NCI-H748 (cell line): ENCODE results near the gene ULK3.
A peak's percentile ranks its signal among the peaks of the same experiment; 100 is the strongest.

Experiments used
- DNase-seq: peaks from one replicate; lab custom pipeline; 2025; ENCODE audit not compliant: unreplicated experiment; lab: John Stamatoyannopoulos, UW

Gene ULK3

DNA sequence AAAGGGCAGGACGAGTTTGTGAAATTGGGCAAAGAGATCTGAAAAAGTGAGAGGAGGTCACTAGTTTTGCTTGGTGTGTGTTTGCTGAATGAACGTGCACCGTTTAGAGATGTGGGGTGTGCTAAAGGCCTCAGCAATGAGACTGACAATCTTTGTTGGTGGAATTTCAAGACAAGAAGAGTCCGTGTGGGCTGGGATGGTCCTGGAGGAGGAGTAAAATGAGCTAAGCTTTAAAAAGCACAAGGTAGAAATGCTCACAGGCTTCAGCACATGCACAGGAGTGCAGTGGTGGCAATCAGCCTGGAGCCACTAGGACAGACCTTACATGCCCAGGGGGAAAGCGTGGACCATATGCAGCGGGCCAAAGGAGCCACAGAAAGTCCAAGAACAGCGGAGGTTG is 18.0 kb downstream of the ULK3 start:
- no peak for DNase-seq

DNA sequence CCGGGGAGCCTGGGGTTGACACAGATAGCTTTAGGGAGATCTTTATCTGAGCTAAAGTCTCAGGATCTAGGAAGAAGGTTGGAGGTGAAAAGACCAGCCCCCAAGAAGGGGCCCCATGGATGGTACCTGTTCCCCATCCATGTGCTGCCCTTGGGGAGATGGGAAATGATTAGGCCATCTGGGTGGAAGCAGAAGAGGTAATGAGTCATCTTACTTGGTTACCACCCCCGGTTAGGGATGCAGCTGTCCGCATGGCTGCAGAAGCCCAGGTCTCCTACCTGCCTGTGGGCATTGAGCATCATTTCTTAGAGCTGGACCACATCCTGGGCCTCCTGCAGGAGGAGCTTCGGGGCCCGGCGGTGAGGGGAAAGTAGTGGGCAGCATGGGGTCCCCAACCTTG is 19.6 kb downstream of the ULK3 start:
- DNase-seq = no peak

DNA sequence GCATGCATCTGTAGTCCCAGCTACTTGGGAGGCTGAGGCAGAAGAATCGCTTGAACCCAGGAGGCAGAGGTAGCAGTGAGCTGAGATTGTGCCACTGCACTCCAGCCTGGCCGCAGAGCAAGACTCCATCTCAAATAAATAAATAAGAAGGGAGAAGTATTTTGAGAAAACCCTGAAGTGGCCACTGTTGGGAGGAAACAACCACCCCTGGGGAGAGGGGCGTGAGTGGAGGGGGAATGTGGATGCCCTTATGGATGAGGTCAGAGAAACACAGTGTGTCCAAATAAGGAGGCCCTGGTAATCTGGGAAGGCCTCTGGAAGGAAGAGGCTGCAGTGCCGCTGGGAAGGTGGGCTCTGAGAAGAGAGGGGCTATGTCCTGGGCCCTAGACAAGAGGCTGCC is 20.7 kb downstream of the ULK3 start:
- DNase-seq = no peak

DNA sequence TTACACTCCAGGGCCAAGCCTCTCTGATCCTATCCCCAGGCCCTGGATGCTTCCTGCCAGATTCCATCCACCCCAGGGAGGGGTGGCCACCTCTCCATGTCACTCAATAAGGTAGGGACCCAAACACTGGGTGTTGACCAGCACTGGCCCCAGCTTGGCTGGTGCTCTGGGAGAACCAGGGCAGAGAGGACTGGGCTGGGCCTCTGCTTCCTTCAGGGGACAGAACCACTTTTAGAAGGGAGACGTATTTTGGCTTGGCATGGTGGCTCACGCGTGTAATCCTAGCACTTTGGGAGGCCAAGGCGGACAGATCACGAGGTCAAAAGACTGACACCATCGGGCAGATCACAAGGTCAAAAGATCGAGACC is 21.2 kb downstream of the ULK3 start:
- no peak for DNase-seq

DNA sequence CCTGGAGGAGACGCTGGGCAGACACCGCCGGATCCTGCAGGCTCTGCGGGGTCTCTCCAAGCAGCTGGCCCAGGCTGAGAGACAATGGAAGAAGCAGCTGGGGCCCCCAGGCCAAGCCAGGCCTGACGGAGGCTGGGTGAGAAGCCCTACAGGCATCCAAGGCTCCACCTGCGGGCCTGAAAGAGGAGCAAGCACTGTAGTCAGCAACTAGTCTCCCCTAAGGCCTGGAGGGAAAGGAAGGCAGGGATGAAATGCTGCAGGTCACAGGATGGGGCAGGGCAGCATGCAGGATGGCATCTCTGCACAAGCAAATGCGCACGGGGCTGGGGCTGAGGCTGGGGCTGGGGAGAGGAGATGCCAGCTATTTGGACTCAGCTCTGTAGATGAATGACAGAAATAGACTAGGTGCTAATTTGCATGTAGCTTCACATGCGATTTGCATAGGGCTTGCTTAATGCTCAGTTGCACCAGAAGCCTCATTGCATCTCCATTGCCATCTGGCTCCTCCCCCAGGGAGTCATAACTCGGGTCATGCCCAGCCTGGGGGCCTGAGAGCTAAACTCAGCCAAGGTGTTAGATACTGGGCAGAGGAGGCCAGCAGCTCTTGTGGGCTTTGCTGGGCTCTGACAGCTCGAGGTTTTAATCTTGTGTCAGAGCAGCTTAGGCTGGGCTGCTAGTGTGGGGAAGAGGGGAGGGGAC is 21.7 kb downstream of the ULK3 start:
- no peak for DNase-seq

DNA sequence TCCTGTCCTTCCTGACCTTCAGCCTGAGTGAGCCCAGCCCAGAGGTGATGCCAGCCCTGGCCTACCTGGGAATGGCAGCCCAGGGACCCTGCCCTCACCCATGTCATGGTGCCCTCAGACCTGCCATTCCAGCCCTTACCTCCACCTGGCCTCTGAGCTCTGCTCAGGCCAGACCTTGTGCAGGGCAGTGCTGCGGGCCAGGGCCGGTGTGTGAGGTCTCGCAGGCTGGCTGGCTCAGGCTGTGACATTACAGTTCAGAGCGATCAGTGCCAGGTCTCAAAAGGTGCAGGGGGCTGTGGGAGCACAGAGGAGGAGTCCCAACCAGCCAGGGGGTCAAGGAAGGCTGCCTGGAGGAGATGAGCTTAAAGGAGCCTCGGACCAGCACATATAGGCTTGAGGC is 22.9 kb downstream of the ULK3 start:
- no peak for DNase-seq

DNA sequence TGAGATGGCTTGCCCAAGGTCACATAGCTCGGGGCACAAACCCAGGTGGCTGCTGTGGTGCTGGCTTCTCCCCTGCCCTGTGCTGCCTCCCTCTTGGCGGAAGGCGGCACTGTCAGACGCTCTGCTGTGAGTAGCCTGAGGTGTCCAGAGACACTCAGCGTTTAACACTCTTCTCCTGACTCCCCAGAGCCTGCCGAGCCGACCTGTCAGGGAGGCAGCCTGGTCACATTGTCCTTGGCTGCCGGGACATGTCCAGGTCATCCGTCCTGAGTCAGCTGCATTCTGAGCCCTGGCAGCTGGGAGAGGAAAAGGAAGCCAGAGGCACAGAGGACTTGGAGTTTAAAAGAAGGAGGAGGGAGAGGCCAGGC is 25.6 kb downstream of the ULK3 start:
- no peak for DNase-seq

DNA sequence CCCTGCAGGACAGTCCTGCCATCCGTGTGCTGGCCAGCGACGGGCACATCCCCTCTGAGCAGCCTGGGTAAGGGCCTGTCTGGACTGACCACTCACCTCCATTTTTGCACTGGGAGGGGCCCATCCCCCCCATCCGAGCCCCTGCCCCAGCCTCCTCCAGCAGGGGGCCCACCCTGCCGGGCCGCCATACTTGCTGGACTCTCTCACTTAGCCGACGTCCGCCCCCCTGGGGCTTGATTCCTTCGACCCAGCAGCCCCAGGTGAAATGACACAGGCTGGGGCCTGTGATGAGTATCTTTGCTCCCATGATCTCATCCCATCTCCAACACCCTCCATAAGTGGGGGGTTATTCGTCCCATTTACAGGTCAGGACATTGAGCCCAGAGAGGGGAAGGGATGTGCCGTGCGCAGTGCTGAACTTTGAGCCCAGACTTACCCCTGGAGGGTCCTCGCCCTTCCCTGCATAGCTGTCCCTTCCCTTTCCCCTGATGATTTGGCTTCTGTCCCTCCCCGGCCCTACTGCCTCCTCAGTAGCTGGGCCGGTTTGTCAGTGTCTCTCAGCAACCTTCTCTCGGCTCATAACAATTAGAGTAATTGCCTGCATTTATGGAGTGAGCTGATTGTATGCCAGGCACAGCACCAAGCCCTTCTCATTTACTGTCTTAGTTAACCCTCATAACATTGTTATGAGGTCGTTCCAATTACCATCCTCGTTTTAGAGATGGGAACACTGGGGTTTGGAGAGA is 26.2 kb downstream of the ULK3 start:
- peak; percentile 36 for DNase-seq

DNA sequence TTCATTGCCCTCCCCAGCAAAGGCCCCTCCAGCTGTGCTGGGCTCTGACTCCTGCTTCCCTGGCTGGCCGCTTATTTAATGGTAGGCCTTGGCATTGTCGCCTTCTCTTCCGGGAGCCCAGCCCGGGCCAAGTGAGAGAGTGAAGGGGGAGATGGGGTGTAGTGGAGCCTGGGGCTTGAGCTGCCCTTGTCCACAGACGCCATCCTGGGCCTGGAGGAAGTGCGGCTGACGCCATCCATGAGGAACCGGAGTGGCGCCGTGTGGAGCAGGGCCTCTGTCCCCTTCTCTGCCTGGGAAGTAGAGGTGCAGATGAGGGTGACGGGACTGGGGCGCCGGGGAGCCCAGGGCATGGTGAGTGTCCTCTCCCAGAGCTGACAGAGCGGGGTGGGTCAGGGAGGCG is 27.0 kb downstream of the ULK3 start:
- DNase-seq = no peak

DNA sequence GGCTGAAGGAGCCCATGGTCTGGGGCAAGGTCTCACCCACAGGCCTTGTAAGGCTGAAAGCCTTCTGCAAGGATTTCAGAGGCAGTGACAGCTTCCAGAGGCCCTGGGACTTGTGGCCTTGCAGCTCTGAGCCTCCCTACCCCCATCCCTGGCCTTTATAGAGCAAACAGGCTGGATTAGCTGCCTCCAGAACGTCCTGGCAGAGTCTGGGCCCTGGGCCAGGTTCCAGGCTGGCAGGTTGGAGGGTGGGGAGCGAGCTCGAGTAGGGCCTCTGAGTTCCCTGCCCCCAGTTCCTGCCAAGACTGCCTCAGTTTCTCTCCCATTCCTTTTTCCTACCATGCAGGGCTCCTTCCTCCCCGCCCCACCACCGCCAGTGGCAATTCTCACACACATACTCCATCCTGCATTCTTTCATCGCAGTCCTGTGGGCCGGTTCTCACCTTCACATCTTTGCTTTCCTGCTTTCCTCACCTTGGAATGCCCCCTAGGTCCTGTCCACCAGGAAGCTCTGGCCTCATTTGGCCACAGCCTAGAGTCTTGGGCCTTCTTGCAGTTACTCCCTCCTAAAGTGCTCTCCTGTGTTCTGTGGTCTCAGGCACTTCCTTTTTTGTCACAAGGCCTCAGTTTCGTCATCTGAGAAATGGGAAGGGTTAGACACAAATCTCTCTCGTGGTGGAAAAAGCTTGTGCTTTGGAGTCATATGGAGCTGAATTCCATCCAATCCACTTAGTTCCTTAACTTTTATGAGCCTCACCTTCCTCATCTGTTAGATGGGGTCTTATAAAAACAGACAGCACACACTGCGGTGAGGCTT is 27.6 kb downstream of the ULK3 start:
- DNase-seq = no peak

DNA sequence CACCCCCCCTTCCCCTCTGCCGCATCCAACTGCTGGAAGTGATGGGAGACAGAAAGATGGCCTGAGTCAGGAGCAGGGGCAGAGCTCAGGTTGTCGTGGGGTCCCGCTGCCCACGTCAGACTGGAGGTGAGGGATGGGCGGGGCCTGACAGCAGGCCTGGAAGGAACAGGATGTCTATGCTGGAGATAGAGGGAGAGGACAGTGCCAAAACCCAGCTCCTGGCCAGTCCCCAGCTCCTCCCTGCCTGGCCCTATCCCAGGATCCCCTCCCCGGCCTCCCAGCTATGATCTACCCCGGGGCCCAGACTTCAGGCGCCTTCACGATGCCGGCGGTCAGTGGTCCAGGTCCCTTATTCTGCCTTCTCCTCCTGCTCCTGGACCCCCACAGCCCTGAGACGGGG is 30.4 kb downstream of the ULK3 start, which contains the start of gene LMAN1L:
Gene LMAN1L (plus strand): TSS at position 303 of the 400 bp plus-strand sequence. CDS start 20 bp downstream, at position 323.
- DNase-seq = no peak

DNA sequence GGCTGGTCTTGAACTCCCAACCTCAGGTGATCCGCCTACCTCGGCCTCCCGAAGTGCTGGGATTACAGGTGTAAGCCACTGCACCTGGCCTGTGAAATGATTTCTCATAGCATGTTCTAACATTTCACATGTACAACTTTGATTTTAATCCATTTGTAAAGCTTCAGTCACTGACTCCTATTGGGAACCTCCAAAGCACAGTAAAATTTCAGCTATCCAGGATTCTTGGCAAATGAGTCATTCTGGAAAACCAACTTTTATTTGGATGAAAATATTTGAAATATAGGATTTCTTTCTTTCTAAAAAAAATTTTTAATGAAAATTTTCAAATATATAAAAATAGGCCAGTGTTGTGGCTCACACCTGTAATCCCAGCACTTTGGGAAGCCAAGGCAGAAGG is 33.0 kb downstream of the ULK3 start:
- no peak for DNase-seq

DNA sequence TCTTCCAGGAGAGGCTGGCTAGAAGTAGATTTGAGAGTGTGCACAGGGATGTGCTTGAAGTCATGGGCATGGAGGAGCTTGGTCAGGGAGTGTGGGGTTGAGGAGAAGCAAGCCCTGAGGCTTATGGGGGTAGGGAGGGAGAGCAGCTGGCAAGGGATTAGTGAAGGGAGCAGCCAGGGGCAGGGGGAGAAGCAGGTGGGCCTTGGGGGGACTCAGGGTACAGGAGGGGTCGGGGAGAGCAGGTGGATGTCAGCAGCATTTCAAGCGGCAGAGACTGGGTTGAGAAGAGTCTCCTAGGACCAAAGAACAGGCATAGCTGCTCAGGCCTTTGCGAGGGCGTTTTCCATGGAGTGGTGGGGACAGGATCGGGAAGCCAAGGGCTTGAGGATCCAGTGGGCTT is 33.7 kb downstream of the ULK3 start:
- DNase-seq = no peak

DNA sequence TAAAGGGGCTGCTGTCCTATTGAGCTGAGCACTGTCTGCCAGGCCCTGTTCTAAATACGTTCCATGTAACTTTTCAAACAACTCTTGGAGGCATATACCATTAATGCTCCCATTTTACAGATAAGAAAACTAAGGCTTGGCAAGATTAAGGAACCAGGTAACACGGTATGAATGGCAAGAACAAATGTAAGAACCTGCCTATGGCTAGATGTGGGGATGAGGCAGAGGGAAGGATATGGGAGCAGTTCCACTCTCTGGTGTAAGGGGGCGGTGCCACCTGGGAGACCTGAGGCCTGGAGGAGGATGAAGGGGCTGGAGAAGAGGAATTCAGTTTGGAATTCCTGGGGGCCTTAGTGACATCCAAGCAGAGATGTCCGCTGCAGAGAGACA is 34.1 kb downstream of the ULK3 start:
- DNase-seq = no peak

DNA sequence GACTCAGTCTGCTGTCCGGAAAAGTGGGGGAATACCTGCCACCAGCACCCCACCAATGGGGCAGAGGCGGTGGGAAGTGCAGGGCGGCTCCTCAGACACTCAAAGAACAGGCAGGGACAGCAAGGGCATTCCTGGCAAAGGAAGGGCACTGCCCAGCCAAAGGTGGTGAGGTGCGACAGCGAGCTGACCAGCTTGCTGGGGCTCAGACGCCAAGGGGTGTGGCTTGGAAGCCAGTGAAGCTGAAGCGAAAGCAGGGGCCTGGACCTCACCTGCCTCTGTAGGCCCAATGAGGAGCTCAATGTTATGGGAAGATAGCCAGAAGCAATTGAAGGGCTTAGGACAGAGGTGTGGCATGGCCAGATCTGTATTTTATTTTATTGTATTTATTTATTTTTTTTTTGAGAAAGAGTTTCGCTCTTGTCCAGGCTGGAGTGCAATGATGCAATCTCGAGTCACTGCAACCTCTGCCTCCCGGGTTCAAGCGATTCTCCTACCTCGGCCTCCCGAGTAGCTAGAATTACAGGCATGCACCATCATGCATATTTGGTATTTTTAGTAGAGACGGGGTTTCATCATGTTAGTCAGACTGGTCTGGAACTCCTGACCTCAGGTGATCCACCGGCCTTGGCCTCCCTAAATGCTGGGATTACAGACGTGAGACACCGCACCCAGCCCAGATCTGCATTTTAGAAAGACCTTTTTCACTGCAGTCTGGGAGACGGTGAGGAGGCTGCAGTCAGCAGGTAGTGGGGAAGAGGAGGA is 34.7 kb downstream of the ULK3 start:
- no peak for DNase-seq

DNA sequence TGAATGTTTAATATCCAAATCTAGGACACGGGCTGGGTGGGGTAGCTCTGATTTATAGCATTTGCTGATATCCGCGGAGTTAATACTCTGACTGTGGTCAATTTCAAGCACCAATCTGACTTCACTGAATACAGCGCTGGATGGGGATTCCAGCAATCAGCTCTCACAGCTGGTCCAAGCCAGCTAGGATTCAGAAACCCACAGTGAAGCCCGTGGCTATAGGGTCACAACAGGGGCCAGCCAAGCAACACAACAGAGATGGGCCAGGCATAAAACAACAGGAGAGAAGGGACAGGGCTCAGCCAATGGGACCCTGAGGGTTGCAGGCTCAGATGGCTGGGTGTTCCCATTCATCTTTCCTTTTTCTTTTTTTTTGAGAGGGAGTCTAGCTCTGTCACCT is 35.7 kb downstream of the ULK3 start:
- no peak for DNase-seq

DNA sequence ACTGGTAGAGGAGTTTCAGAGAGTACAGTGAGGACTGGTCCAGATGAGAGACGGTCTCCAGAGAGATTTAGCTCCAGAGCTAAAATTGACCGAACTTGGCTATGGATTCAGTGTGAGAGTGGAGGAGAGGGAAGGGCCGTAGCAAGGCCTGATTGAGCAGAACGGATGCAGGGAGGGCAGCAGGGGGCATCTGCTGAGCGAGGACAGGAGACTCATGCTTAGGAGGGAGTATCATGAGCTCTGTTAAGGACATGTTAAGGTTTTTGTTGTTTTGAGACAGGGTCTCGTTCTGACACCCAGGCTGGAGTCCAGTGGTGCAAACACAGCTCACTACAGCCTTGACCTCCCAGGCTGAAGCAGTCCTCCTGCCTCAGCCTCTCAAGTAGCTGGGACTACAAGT is 38.0 kb downstream of the ULK3 start:
- DNase-seq = no peak

DNA sequence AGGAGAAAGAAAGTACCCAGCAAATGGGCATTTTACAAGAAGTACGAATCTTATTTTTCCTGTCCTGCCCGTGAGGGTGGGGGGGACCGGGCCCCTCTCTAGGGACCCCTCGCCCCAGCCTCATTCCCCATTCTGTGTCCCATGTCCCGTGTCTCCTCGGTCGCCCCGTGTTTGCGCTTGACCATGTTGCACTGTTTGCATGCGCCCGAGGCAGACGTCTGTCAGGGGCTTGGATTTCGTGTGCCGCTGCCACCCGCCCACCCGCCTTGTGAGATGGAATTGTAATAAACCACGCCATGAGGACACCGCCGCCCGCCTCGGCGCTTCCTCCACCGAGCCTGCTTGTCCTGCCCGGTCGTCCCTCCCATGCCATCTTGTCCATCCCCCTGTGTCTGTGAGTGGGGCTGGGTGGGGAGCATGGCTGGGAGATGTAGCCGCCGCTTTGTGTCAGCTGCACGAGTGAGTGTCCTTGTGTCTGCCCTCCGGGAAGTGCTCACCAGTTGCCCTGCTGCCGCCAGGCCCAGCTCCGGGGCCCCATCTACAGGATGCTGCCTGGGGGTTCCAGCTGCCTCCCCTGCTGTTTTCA is 40.0 kb downstream of the ULK3 start:
- DNase-seq = no peak

DNA sequence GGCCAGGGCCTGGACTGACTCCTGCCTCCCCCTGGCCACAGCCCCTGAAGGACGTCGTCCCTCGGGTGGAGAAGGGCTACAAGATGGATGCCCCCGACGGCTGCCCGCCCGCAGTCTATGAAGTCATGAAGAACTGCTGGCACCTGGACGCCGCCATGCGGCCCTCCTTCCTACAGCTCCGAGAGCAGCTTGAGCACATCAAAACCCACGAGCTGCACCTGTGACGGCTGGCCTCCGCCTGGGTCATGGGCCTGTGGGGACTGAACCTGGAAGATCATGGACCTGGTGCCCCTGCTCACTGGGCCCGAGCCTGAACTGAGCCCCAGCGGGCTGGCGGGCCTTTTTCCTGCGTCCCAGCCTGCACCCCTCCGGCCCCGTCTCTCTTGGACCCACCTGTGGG is 40.7 kb downstream of the ULK3 start:
- no peak for DNase-seq

DNA sequence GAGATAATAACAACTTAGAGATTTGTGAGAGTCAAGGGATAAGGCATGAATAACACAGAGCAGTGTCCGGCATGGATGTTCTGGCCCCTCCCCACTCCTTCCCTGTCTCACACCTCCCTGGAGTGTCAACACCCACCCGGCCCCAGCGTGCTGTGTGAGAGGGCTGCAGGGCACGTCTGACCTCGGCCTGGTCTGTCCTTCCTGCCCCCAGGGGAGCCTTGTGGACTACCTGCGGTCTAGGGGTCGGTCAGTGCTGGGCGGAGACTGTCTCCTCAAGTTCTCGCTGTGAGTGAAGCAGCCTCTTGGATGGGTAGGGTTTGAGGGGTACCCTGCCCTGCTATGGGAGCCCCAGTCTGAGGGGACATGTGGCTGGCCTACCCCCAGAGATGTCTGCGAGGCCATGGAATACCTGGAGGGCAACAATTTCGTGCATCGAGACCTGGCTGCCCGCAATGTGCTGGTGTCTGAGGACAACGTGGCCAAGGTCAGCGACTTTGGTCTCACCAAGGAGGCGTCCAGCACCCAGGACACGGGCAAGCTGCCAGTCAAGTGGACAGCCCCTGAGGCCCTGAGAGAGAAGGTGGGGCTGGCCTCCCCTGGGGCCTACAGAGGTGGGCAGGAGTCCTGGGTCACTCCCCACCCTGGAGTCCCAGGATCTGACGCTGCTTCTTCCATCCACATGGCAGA is 41.5 kb downstream of the ULK3 start:
- no peak for DNase-seq
